ENCODE data around the gene ZNFX1.

ZNFX1 gene

GRCh38 chr20:49291200-49291599 is 13.3 kb upstream of the ZNFX1 start:
- TF ChIP-seq CTCF (conservative IDR thresholded peaks at IDR 0.05; ENCODE audit: low read depth, low read length) = no peak

GRCh38 chr20:49290608-49291191 is 12.8 kb upstream of the ZNFX1 start:
- Histone ChIP-seq H3K4me1 (ENCODE audit: low read depth, poor library complexity, severe bottlenecking) (peaks cover 1% of the 10 kb centered on the region), H3K79me2 (ENCODE audit: insufficient read depth, low read depth) (peaks cover 15% of the 10 kb centered on the region), H3K9ac (no peak overlapping the region), H2AFZ (ENCODE audit: low read depth) (no peak overlapping the region), H3K27ac (peak overlapping the region; percentile 18; the same call in 1 of the 2 replicates), H3K4me3 (IDR thresholded peaks at IDR 0.05; ENCODE audit: insufficient read depth, low read depth, low read length) (no peak overlapping the region), H3K36me3 (ENCODE audit: insufficient read depth) (peaks cover 34% of the 10 kb centered on the region), H3K4me2 (no peak overlapping the region), H3K27me3 (ENCODE audit: insufficient read depth, low read depth) (no peaks in the 10 kb centered on the region), H4K20me1 (ENCODE audit: insufficient read depth) (peaks cover 36% of the 10 kb centered on the region)
- no peak for TF ChIP-seq CTCF (conservative IDR thresholded peaks at IDR 0.05; ENCODE audit: low read depth, low read length)

More at GRCh38 chr20:49291200-49291599, 13.3 kb upstream of the ZNFX1 start:
- H3K9ac ChIP-seq = no peak overlapping the region
- H3K79me2 ChIP-seq (ENCODE audit: insufficient read depth, low read depth) = peaks cover 10% of the 10 kb centered on the region; the same call in 1 of the 2 replicates
- peaks cover 29% of the 10 kb centered on the region for H3K36me3 ChIP-seq (ENCODE audit: insufficient read depth)
- no peaks in the 10 kb centered on the region for H3K4me1 ChIP-seq (ENCODE audit: low read depth, poor library complexity, severe bottlenecking)
- no peak overlapping the region for H3K4me3 ChIP-seq (IDR thresholded peaks at IDR 0.05; ENCODE audit: insufficient read depth, low read depth, low read length)
- peak overlapping the region; percentile 18; the same call in 1 of the 2 replicates for H3K27ac ChIP-seq
- H2AFZ ChIP-seq (ENCODE audit: low read depth) = no peak overlapping the region
- H3K27me3 ChIP-seq (ENCODE audit: insufficient read depth, low read depth) = no peaks in the 10 kb centered on the region
- H3K4me2 ChIP-seq = no peak overlapping the region
- peaks cover 31% of the 10 kb centered on the region for H4K20me1 ChIP-seq (ENCODE audit: insufficient read depth)

GRCh38 chr20:49288784-49289696 is 11.2 kb upstream of the ZNFX1 start:
- Histone ChIP-seq H2AFZ (ENCODE audit: low read depth) (no peak overlapping the region), H4K20me1 (ENCODE audit: insufficient read depth) (peaks cover 53% of the 10 kb centered on the region), H3K4me1 (ENCODE audit: low read depth, poor library complexity, severe bottlenecking) (peaks cover 6% of the 10 kb centered on the region), H3K79me2 (ENCODE audit: insufficient read depth, low read depth) (peaks cover 32% of the 10 kb centered on the region), H3K27ac (peak overlapping the region; percentile 2; the same call in 1 of the 2 replicates), H3K9ac (no peak overlapping the region), H3K4me3 (IDR thresholded peaks at IDR 0.05; ENCODE audit: insufficient read depth, low read depth, low read length) (no peak overlapping the region), H3K4me2 (no peak overlapping the region), H3K27me3 (ENCODE audit: insufficient read depth, low read depth) (no peaks in the 10 kb centered on the region), H3K36me3 (ENCODE audit: insufficient read depth) (peaks cover 49% of the 10 kb centered on the region)
- TF ChIP-seq CTCF (conservative IDR thresholded peaks at IDR 0.05; ENCODE audit: low read depth, low read length) = no peak

GRCh38 chr20:49288250-49288751 is 10.4 kb upstream of the ZNFX1 start:
- H3K4me2 ChIP-seq = no peak overlapping the region
- H3K4me3 ChIP-seq (IDR thresholded peaks at IDR 0.05; ENCODE audit: insufficient read depth, low read depth, low read length) = no peak overlapping the region
- no peak overlapping the region for H3K9ac ChIP-seq
- peaks cover 56% of the 10 kb centered on the region for H3K36me3 ChIP-seq (ENCODE audit: insufficient read depth)
- peak overlapping the region; percentile 2; the same call in 1 of the 2 replicates for H3K27ac ChIP-seq
- no peaks in the 10 kb centered on the region for H3K27me3 ChIP-seq (ENCODE audit: insufficient read depth, low read depth)
- peaks cover 60% of the 10 kb centered on the region for H4K20me1 ChIP-seq (ENCODE audit: insufficient read depth)
- H2AFZ ChIP-seq (ENCODE audit: low read depth) = no peak overlapping the region
- H3K79me2 ChIP-seq (ENCODE audit: insufficient read depth, low read depth) = peaks cover 39% of the 10 kb centered on the region
- no peak for TF ChIP-seq CTCF (conservative IDR thresholded peaks at IDR 0.05; ENCODE audit: low read depth, low read length)
- peaks cover 8% of the 10 kb centered on the region for H3K4me1 ChIP-seq (ENCODE audit: low read depth, poor library complexity, severe bottlenecking)

Data from KMS-11 (cell line).